A172 (cell line): ENCODE results near the gene CCDC181. TPM values are rescaled to one million over a fixed set of nuclear protein-coding genes. Genes with fewer than 3 reads are reported as not detected.

Experiments used
- total RNA-seq: library from RNA; depleted of rRNA; stranded (reverse); fragments of >200 nt; shearing (Covaris generic); gene quantifications from 2 replicates; pipeline ENCODE4 v1.2.3, GENCODE V29; 2014; rRNA removed

CCDC181 gene
- total RNA-seq, 1 experiment from 2014 or later, result 0.60 TPM

Other genes starting within 250 kb of the CCDC181 start
- gene NME7, start 59.7 kb downstream of the CCDC181 start, total RNA-seq, result 83.7 and 92.4 TPM in 2 replicates
- 41.3 and 46.3 TPM in 2 replicates for gene BLZF1, start 59.3 kb downstream of the CCDC181 start, total RNA-seq
- 8.4 and 9.6 TPM in 2 replicates for gene SLC19A2, start 58.5 kb upstream of the CCDC181 start, total RNA-seq
- gene F5, start 159.0 kb upstream of the CCDC181 start, total RNA-seq, result not detected in 2 replicates
- gene SELP, start 202.7 kb upstream of the CCDC181 start, total RNA-seq, result not detected in 2 replicates